Measurements from ENCODE around the gene EPM2AIP1. TPM values are rescaled to one million over a fixed set of nuclear protein-coding genes. Genes with fewer than 3 reads are reported as not detected.

EPM2AIP1 gene
- total RNA-seq, 6 experiments from 2014 or later: 12.7 to 16.3 (median 14.3) TPM

DNA sequence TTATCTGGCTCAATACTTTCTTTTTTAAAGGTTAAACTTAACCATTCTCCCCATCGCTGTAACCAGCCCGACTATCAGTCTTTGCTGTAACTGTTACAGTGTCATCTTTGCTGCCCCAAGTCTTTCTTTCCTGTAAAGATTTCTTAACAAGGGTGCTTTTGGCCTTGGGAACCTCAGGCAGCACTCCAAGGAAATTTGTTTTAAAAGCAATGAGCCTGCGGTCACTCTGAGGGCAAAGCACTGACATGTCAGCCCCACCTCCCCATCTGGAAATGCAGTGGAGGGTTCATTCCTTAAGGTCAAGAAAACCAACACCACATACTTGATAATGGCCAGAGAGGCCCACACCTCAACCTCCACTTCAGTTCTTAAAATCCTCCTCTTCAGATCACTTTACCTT lies 51.3 kb downstream of the EPM2AIP1 start:
- no peak for DNase-seq
- H3K4me1 Mint-ChIP-seq (ENCODE audit: low read depth): peaks cover 17% of the 10 kb centered on the region
- H3K27me3 Mint-ChIP-seq (ENCODE audit: insufficient read depth): peaks cover 7% of the 10 kb centered on the region
- H3K27ac Mint-ChIP-seq: no peak overlapping the region
- TF ChIP-seq, protein P1, sequence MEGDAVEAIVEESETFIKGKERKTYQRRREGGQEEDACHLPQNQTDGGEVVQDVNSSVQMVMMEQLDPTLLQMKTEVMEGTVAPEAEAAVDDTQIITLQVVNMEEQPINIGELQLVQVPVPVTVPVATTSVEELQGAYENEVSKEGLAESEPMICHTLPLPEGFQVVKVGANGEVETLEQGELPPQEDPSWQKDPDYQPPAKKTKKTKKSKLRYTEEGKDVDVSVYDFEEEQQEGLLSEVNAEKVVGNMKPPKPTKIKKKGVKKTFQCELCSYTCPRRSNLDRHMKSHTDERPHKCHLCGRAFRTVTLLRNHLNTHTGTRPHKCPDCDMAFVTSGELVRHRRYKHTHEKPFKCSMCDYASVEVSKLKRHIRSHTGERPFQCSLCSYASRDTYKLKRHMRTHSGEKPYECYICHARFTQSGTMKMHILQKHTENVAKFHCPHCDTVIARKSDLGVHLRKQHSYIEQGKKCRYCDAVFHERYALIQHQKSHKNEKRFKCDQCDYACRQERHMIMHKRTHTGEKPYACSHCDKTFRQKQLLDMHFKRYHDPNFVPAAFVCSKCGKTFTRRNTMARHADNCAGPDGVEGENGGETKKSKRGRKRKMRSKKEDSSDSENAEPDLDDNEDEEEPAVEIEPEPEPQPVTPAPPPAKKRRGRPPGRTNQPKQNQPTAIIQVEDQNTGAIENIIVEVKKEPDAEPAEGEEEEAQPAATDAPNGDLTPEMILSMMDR (IDR thresholded peaks at IDR 0.05): no peak
- peaks cover 2% of the 10 kb centered on the region; the same call in 1 of the 2 replicates for H3K36me3 Mint-ChIP-seq (ENCODE audit: low read depth)
- H3K9me3 Mint-ChIP-seq: peaks cover 2% of the 10 kb centered on the region
- no peak overlapping the region for H3K4me3 Mint-ChIP-seq

DNA sequence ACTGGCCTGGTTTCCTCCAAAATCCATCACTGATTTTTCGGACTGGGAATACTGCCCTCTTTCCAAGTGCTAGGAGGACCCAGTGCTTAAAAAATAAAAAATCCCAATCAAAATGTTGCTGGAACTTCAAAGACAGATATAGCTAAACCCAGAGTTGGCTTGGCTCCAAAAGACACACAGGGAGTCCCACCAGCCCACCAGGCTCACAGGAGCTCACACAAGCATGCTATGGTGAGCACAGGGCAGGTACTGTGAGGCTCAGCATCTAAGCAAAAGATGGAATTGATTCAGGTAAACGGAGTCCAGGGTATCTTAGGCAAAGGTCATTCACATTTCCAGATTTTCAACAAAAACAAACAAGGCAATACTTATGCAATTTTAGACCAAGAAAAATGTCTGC lies 51.8 kb downstream of the EPM2AIP1 start:
- H3K4me3 Mint-ChIP-seq: no peak overlapping the region
- no peak overlapping the region for H3K27ac Mint-ChIP-seq
- TF ChIP-seq, protein P1 (IDR thresholded peaks at IDR 0.05): no peak
- no peaks in the 10 kb centered on the region for H3K9me3 Mint-ChIP-seq
- H3K36me3 Mint-ChIP-seq (ENCODE audit: low read depth): no peaks in the 10 kb centered on the region
- DNase-seq: no peak
- H3K27me3 Mint-ChIP-seq (ENCODE audit: insufficient read depth): peaks cover 7% of the 10 kb centered on the region
- H3K4me1 Mint-ChIP-seq (ENCODE audit: low read depth): peaks cover 17% of the 10 kb centered on the region

DNA sequence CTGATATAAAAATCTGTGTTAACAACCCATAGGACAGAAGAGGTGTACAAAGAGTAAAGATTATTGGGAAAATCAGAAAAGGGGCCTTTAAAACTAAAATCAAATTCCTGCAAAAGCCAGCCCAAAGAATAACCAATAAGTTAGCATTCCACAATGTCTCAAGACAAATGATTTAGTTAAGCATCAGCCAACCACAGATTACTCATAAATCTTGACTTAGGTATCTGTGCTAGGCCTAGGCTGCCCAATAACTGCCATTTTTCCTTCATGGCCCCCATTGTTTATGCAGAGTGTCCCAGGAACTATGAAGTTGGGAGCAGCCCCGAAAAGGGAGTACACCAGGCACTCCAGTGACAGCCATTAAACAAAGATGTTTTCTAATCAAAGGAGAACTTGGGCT lies 55.4 kb downstream of the EPM2AIP1 start:
- Mint-ChIP-seq H3K27me3 (ENCODE audit: insufficient read depth) (peaks cover 5% of the 10 kb centered on the region), H3K4me1 (ENCODE audit: low read depth) (peaks cover 18% of the 10 kb centered on the region), H3K27ac (no peak overlapping the region), H3K4me3 (no peak overlapping the region), H3K9me3 (no peaks in the 10 kb centered on the region), H3K36me3 (ENCODE audit: low read depth) (no peaks in the 10 kb centered on the region)
- TF ChIP-seq, protein P1 (IDR thresholded peaks at IDR 0.05): no peak
- DNase-seq: no peak

Other genes with a start within 250 kb of the EPM2AIP1 start
- not detected for gene DCLK3, start 228.6 kb downstream of the EPM2AIP1 start, total RNA-seq (2021; fragmentation: NEBNext Ultra II Directional; extraction: Animal tissue kit (Norgen Biotek cat#: 25700))
- gene TRANK1, start 48.1 kb downstream of the EPM2AIP1 start, total RNA-seq (2021; fragmentation: NEBNext Ultra II Directional; extraction: Animal tissue kit (Norgen Biotek cat#: 25700)): 1 to 10 TPM in 5 of 6 experiments, under 1 TPM in 1; 1.00 to 3.0 (median 1.4) TPM
- gene MLH1, start 387 bp upstream of the EPM2AIP1 start, total RNA-seq (2021; fragmentation: NEBNext Ultra II Directional; extraction: Animal tissue kit (Norgen Biotek cat#: 25700)): 10 to 100 TPM; 28.7 to 38.3 (median 35.1) TPM
- gene LRRFIP2, start 181.5 kb upstream of the EPM2AIP1 start, total RNA-seq (2021; fragmentation: NEBNext Ultra II Directional; extraction: Animal tissue kit (Norgen Biotek cat#: 25700)): 100 to 1,000 TPM; 124 to 151 (median 134) TPM